T-cell (primary cell): ENCODE results near the gene ISOC2. TPM values are rescaled to one million over a fixed set of nuclear protein-coding genes. Genes with fewer than 3 reads are reported as not detected.
"Not testable (repeated sequence)": the region's sequence is repeated elsewhere in the genome, so short reads cannot be mapped to it uniquely, and the experiment has no call there.

Experiments used
- ATAC-seq, 4 experiments: fragments of 200-7000 bp in 3 of 4; fragments of 150-1000 bp in 1 of 4; cut with Tn5 transposase; replicated peaks in 1 of 4; 1 replicate in 3 of 4; 2 replicates in 1 of 4; pipeline ENCODE4 v1.10.0; 2021; ENCODE audit warnings: moderate library complexity in 3 of 4, mild to moderate bottlenecking in 2 of 4, moderate number of reproducible peaks in 1 of 4
- CTCF ChIA-PET, 2 donors: fragments of 300-600 bp; sonication (Branson Sonifier 250); formaldehyde crosslinking; loops; one replicate each; lab custom pipeline; 2022; ENCODE audit warnings: antibody characterized with exemption in 2 of 2; lab: Charles Lee
- POLR2A ChIA-PET, 2 donors: fragments of 300-600 bp; sonication (Branson Sonifier 250); formaldehyde crosslinking; loops; one replicate each; lab custom pipeline; 2022; ENCODE audit warnings: antibody characterized with exemption in 2 of 2; lab: Charles Lee
- DNase-seq, 35 experiments: peaks; one replicate each; pipeline versions ENCODE4 v3.0.0 to v3.0.0-alpha.2; 2013 to 2023
- H3K27ac ChIP-seq: one replicate; pipeline ENCODE4 v1.5.1; 2013; ENCODE audit warnings: low read length
- H3K27me3 ChIP-seq, 2 experiments: replicated peaks in 1 of 2; 1 replicate in 1 of 2; 2 replicates in 1 of 2; pipeline versions ENCODE4 v1.6.1 to v1.7.0; 2013; ENCODE audit warnings: low read length in 1 of 2, mixed read lengths in 1 of 2; ENCODE audit not compliant: control insufficient read depth in 2 of 2, insufficient read depth in 2 of 2; ENCODE audit errors: extremely low read depth in 1 of 2
- H3K36me3 ChIP-seq, 2 donors: 1 replicate in 1 of 2; 2 replicates in 1 of 2; pipeline versions ENCODE4 v1.6.1 to v1.7.0; 2013; ENCODE audit warnings: low read length in 1 of 2; ENCODE audit not compliant: control insufficient read depth in 2 of 2, insufficient read depth in 1 of 2; ENCODE audit errors: extremely low read depth in 1 of 2
- H3K4me1 ChIP-seq, 2 experiments: 1 replicate in 1 of 2; 2 replicates in 1 of 2; pipeline versions ENCODE4 v1.6.1 to v1.7.0; 2013; ENCODE audit warnings: low read length in 2 of 2, mixed read lengths in 1 of 2; ENCODE audit not compliant: insufficient read depth in 2 of 2, control insufficient read depth in 1 of 2; ENCODE audit errors: extremely low read depth in 1 of 2
- H3K4me3 ChIP-seq, 2 donors: 1 replicate in 1 of 2; 2 replicates in 1 of 2; pipeline versions ENCODE4 v1.5.1 to v1.7.0; 2013; ENCODE audit warnings: mild to moderate bottlenecking in 2 of 2, low read length in 1 of 2, moderate library complexity in 1 of 2; ENCODE audit not compliant: control insufficient read depth in 1 of 2; ENCODE audit errors: extremely low read depth in 1 of 2
- H3K9me3 ChIP-seq: 2 replicates; pipeline ENCODE4 v1.7.0; 2013
- H3K27ac Mint-ChIP-seq, 2 donors: one replicate each; pipeline ENCODE4 v1.8.0; 2020 to 2021; ENCODE audit warnings: mild to moderate bottlenecking in 2 of 2, mixed read lengths in 2 of 2
- H3K27me3 Mint-ChIP-seq, 2 donors: one replicate each; pipeline ENCODE4 v1.8.0; 2021 to 2022; ENCODE audit warnings: mixed read lengths in 2 of 2
- H3K36me3 Mint-ChIP-seq: one replicate; pipeline ENCODE4 v1.8.0; 2021; ENCODE audit warnings: mixed read lengths
- H3K4me1 Mint-ChIP-seq, 3 donors: one replicate each; pipeline ENCODE4 v1.8.0; 2020 to 2022; ENCODE audit warnings: mixed read lengths in 3 of 3, mild to moderate bottlenecking in 1 of 3
- H3K4me3 Mint-ChIP-seq, 3 donors: one replicate each; pipeline ENCODE4 v1.8.0; 2020 to 2022; ENCODE audit warnings: mild to moderate bottlenecking in 3 of 3, mixed read lengths in 3 of 3, moderate library complexity in 3 of 3
- H3K9me3 Mint-ChIP-seq, 3 donors: one replicate each; pipeline ENCODE4 v1.8.0; 2020 to 2022; ENCODE audit warnings: mixed read lengths in 3 of 3
- WGBS: methylation state at CpG from one replicate; pipeline ENCODE4 v1.1.5; 2013; ENCODE audit warnings: missing lambda C conversion rate; ENCODE audit not compliant: insufficient coverage; 5-methylcytosine and 5-hydroxymethylcytosine counted together
- total RNA-seq, 35 experiments: library from RNA in 6 of 35; stranded (reverse) in 6 of 35; fragments of 120-200 nt in 1 of 35; gene quantifications; one replicate each; pipeline versions ENCODE4 v1.2.1 to v1.2.4 and lab custom pipeline; 2013 to 2026

The ISOC2 gene
- total RNA-seq, 5 donors from 2014 or later (not counting 1 experiment from before 2014, with no cell fraction given) = 6.8 to 18.9 (median 14.7) TPM

DNA sequence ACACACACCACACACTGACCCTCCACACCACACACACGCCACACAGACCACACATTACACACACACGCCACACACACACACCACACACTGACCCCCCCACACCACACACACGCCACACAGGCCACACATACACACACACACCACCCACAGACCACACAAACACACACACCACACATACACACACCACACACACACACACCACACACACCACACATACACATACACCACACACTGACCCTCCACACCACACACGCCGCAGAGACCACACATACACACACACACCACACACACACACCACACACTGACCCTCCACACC, 13.3 kb downstream of the ISOC2 start:
- Mint-ChIP-seq H3K4me1 (peaks cover 8 to 23% (median 19%) of the 10 kb centered on the region in 3 donors), H3K27me3 (peaks cover 32 to 39% of the 10 kb centered on the region in 2 donors)
- H3K9me3 Mint-ChIP-seq, H3K9me3 ChIP-seq, ATAC-seq, H3K4me3 ChIP-seq, POLR2A ChIA-PET, H3K36me3 Mint-ChIP-seq, H3K27ac ChIP-seq, H3K36me3 ChIP-seq, H3K4me3 Mint-ChIP-seq, H3K27ac Mint-ChIP-seq, CTCF ChIA-PET, DNase-seq: not testable (repeated sequence)
- 93% methylated on average over 5 of the region's 5 CpGs for WGBS
- Histone ChIP-seq H3K27me3 (peaks cover 3 to 87% of the 10 kb centered on the region in 2 experiments), H3K4me1 (peaks cover 5 to 25% of the 10 kb centered on the region in 2 experiments)

DNA sequence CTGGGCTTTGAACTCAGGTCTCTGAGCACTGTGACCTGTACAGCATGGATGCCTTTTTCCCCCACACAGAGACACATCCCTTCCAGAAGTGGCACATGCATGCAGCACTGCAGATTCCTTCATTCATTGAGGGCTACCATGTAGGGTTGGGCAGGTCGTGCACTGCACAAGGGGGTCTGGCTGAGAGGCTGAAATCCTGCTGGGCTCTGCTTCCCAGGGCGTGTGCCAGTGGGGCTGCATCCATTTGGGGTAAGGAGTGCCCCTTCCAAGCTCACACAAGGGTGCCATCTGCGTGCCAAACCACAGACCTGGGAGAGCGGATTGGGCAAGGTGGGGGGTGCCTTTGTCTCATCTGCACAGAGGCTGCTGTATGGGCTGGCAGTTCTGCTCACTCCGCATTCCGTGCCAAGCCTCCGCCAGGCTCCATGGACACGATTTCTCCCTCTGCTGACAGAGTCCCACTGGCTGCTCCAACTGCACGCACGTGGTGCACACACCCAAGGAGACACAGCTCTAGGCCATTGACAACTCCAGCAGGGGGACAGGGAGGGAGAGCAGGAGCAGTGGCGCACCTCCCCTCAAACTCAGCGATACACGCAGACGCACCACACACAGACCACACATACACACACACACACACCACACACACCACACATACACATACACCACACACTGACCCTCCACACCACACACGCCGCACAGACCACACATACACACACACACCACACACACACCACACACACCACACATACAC, 13.8 kb downstream of the ISOC2 start:
- H3K27me3 Mint-ChIP-seq = peaks cover 36 to 39% of the 10 kb centered on the region in 2 donors

DNA sequence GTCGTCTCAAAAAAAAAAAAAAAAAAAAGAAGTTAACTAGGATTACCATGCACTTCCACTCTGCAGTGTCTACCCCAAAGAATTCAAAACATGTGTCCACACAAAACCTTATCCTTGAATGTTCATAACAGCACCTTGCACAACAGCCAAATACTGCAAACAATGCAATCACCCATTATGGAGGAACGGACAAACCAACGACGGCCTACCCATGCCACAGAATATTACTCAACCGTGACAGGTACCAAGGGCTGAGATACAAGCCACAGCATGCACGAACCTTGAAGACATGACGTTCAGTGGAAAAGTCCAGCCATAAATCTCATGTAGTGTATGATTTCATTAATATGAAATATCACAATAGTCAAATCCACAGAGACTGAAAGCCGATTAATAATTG, 15.4 kb downstream of the ISOC2 start:
- DNase-seq (no peak), ATAC-seq (no peak)
- H3K27me3 Mint-ChIP-seq = peaks cover 40 to 45% of the 10 kb centered on the region in 2 donors
- no peak overlapping the region for H3K27ac Mint-ChIP-seq
- H3K27ac ChIP-seq = no peak overlapping the region
- WGBS = 89% methylated on average over 3 of the region's 8 CpGs
- no peaks in the 10 kb centered on the region for H3K9me3 Mint-ChIP-seq
- H3K27me3 ChIP-seq = peaks cover 5 to 84% of the 10 kb centered on the region in 2 experiments
- H3K9me3 ChIP-seq = no peaks in the 10 kb centered on the region
- peaks cover 2 to 22% of the 10 kb centered on the region in 2 experiments for H3K4me1 ChIP-seq
- peaks cover 13 to 28% (median 27%) of the 10 kb centered on the region in 3 donors for H3K4me1 Mint-ChIP-seq
- no peak overlapping the region for H3K4me3 Mint-ChIP-seq
- H3K36me3 ChIP-seq = no peaks in the 10 kb centered on the region
- ChIA-PET CTCF (no interaction called here), POLR2A (interaction anchor here in 1 of 2 donors (0.6 kb wide), 1 partner anchor 80 kb away, joined by 3 read pairs; no protein-coding TSS in a partner anchor)
- no peaks in the 10 kb centered on the region for H3K36me3 Mint-ChIP-seq
- no peak overlapping the region for H3K4me3 ChIP-seq

More for the DNA sequence above, 13.8 kb downstream of the ISOC2 start:
- H3K27me3 ChIP-seq = peaks cover 3 to 87% of the 10 kb centered on the region in 2 experiments
- 45% methylated on average over 10 of the region's 16 CpGs for WGBS
- H3K4me3 Mint-ChIP-seq = no peak overlapping the region
- ATAC-seq (no peak), DNase-seq (no peak)
- peaks cover 5 to 25% of the 10 kb centered on the region in 2 experiments for H3K4me1 ChIP-seq
- H3K27ac ChIP-seq = no peak overlapping the region
- POLR2A ChIA-PET = no interaction called here
- H3K9me3 Mint-ChIP-seq = no peaks in the 10 kb centered on the region
- no peaks in the 10 kb centered on the region for H3K36me3 Mint-ChIP-seq
- no peak overlapping the region for H3K4me3 ChIP-seq
- H3K36me3 ChIP-seq = no peaks in the 10 kb centered on the region
- CTCF ChIA-PET = no interaction called here
- H3K27ac Mint-ChIP-seq = no peak overlapping the region
- peaks cover 9 to 24% (median 20%) of the 10 kb centered on the region in 3 donors for H3K4me1 Mint-ChIP-seq
- H3K9me3 ChIP-seq = no peaks in the 10 kb centered on the region

DNA sequence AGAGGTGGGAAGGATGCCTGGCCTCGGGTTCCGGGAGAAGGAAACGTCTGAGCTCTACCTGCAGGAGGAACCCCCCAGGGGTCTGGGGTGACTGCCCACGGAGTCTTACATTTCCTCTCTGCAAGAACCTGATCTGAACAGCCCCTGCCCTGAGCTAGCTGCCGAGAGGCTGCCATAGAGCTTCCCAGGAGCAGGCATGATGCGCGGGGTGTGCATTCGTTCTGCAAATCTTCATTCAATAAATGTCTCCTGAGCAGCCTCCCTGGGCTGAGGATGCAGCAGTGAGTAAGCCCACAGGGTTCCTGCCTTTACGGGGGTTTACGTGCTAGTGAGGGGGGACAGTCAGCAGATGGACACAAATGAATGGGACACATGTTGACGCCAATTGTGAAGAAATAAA, 16.8 kb downstream of the ISOC2 start:
- Histone ChIP-seq H3K27ac (no peak overlapping the region), H3K9me3 (no peaks in the 10 kb centered on the region), H3K36me3 (no peaks in the 10 kb centered on the region), H3K4me3 (no peak overlapping the region), H3K27me3 (peaks cover 10 to 84% of the 10 kb centered on the region in 2 experiments), H3K4me1 (peaks cover 4 to 29% of the 10 kb centered on the region in 2 experiments)
- Mint-ChIP-seq H3K4me1 (peaks cover 19 to 28% (median 25%) of the 10 kb centered on the region in 3 donors), H3K36me3 (no peaks in the 10 kb centered on the region), H3K4me3 (no peak overlapping the region), H3K27me3 (peaks cover 43 to 49% of the 10 kb centered on the region in 2 donors), H3K9me3 (no peaks in the 10 kb centered on the region), H3K27ac (peak overlapping the region in 1 of 2 donors; percentile 63)
- WGBS = 42% methylated on average over 9 of the region's 11 CpGs
- POLR2A ChIA-PET = no interaction called here
- ATAC-seq = no peak
- DNase-seq = no peak
- CTCF ChIA-PET = no interaction called here

DNA sequence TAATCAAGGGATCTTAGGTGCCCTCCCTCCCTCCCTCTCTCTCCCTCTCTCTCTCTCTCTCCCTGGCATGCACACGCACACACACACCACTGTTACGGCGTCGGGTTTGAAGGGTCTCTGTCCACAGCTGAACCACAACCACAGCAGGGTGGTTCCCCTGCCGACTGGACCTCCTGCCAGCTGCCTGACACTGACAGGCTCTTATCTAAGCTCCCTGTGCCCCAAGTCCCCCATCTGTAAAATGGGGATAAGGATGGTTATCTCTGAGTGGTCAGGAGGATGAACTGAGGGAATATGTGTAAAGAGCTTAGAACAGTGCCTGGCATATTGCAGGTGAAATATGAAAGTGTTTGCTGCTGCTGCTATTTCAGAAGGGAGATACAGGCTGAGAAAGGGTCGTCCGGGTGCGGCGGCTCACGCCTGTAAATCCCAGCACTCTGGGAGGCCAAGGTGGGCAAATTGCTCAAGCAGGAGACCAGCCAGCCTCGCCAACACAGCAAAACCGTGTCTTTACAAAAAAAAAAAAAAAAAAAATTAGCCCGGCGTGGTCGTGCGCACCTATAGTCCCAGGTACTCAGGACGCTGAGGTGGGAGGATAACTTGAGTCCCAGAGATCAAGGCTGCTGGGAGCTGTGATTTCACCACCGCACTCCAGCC, 17.5 kb downstream of the ISOC2 start:
- 45% methylated on average over 4 of the region's 18 CpGs for WGBS
- no peak overlapping the region for H3K4me3 ChIP-seq
- ChIA-PET CTCF (no interaction called here), POLR2A (no interaction called here)
- DNase-seq (no peak), ATAC-seq (no peak)
- Mint-ChIP-seq H3K27me3 (peaks cover 50 to 56% of the 10 kb centered on the region in 2 donors), H3K4me1 (peaks cover 19 to 31% (median 28%) of the 10 kb centered on the region in 3 donors), H3K27ac (no peak overlapping the region), H3K9me3 (no peaks in the 10 kb centered on the region), H3K4me3 (peak overlapping the region in 1 of 3 donors; percentile 72), H3K36me3 (no peaks in the 10 kb centered on the region)
- peaks cover 4 to 29% of the 10 kb centered on the region in 2 experiments for H3K4me1 ChIP-seq
- H3K27me3 ChIP-seq = peaks cover 13 to 84% of the 10 kb centered on the region in 2 experiments
- no peaks in the 10 kb centered on the region for H3K36me3 ChIP-seq
- no peak overlapping the region for H3K27ac ChIP-seq
- H3K9me3 ChIP-seq = no peaks in the 10 kb centered on the region

DNA sequence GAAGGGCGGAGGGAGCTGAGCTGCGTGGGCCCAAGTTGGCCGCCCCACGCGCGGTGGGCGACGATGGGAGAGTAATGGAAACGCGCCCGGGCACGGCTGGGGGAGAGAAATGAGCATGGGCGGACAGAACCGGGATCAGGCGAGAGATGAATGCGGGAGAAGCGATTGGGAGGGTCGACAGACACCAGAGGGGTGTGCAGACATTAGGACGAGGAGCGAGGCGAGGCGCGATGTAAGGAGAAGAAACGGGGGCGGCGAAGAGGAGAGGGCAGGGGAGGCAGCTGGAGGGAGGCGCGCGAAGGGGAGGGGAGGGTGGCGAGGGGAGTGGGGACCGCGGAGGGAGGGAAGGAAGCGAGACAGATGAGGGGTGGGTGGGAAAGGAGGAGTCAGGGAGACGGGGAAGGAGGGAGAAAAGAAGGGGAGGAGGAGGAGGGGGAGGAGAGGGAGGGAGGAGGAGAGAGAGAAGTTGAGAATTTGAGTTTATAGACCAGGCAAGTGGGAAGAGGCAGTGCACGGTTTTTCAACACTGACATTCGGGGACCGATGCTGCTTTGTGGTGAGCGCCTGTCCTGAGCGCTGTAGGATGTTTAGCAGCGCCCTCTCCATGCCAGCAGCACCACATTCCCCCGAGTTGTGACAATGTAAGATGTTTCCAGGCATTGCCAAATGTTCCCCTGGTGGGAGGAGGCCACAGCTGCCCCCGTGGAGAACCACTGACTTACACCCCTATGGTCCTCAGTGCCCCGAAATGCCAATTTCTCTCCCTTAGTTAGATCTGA, 18.2 kb downstream of the ISOC2 start, which contains the start of gene SHISA7:
Gene SHISA7 (minus strand): TSS at position 256 of the 779 bp plus-strand sequence. CDS start 437 bp downstream, outside the sequence.
- Mint-ChIP-seq H3K27me3 (peaks cover 53 to 63% of the 10 kb centered on the region in 2 donors), H3K9me3 (no peaks in the 10 kb centered on the region), H3K27ac (no peak within 1 kb of the TSS), H3K4me1 (peaks cover 19 to 32% (median 28%) of the 10 kb centered on the region in 3 donors), H3K4me3 (peak within 1 kb of the TSS in 1 of 3 donors; percentile 72), H3K36me3 (no peaks in the 10 kb centered on the region)
- ChIA-PET CTCF (no interaction called here), POLR2A (no interaction called here)
- no peaks in the 10 kb centered on the region for H3K9me3 ChIP-seq
- no peak within 1 kb of the TSS for H3K4me3 ChIP-seq
- no peak for DNase-seq
- no peak for ATAC-seq
- 3% methylated on average over 33 of the region's 43 CpGs for WGBS
- peaks cover 16 to 89% of the 10 kb centered on the region in 2 experiments for H3K27me3 ChIP-seq
- no peak within 1 kb of the TSS for H3K27ac ChIP-seq
- peaks cover 4 to 29% of the 10 kb centered on the region in 2 experiments for H3K4me1 ChIP-seq
- H3K36me3 ChIP-seq = no peaks in the 10 kb centered on the region
